Central memory CD8-positive, alpha-beta T cell (primary cell): ENCODE data around the gene AIG1.
"Not testable (repeated sequence)": the region's sequence is repeated elsewhere in the genome, so short reads cannot be mapped to it uniquely, and the experiment has no call there.

Experiments used
- ATAC-seq: fragments of 150-1000 bp; cut with Tn5 transposase; replicated peaks from 2 replicates; pipeline ENCODE4 v1.10.0; 2022; ENCODE audit warnings: mild to moderate bottlenecking, moderate FRiP score, moderate number of reproducible peaks; ENCODE audit not compliant: poor library complexity, severe bottlenecking; ENCODE audit errors: extremely low read depth
- DNase-seq, 2 donors: peaks; one replicate each; pipeline ENCODE4 v3.0.0; 2021; ENCODE audit warnings: low spot score in 2 of 2
- H3K27ac Mint-ChIP-seq: one replicate; pipeline ENCODE4 v1.8.0; 2022; ENCODE audit warnings: low read depth, mild to moderate bottlenecking, moderate library complexity, mixed read lengths
- H3K27me3 Mint-ChIP-seq: one replicate; pipeline ENCODE4 v1.8.0; 2022; ENCODE audit warnings: mixed read lengths
- H3K36me3 Mint-ChIP-seq: one replicate; pipeline ENCODE4 v1.8.0; 2022; ENCODE audit warnings: mild to moderate bottlenecking, moderate library complexity, mixed read lengths; ENCODE audit not compliant: insufficient read depth
- H3K4me1 Mint-ChIP-seq: one replicate; pipeline ENCODE4 v1.8.0; 2022; ENCODE audit warnings: mixed read lengths
- H3K4me3 Mint-ChIP-seq: one replicate; pipeline ENCODE4 v1.8.0; 2022; ENCODE audit warnings: mild to moderate bottlenecking, moderate library complexity, mixed read lengths
- H3K9me3 Mint-ChIP-seq: one replicate; pipeline ENCODE4 v1.8.0; 2022; ENCODE audit warnings: mixed read lengths

Gene AIG1

GRCh38 chr6:143225929-143226328 is 165.2 kb downstream of the AIG1 start:
- no peaks in the 10 kb centered on the region for H3K9me3 Mint-ChIP-seq
- no peak for ATAC-seq
- H3K27ac Mint-ChIP-seq, result no peak overlapping the region
- H3K27me3 Mint-ChIP-seq, result no peaks in the 10 kb centered on the region
- H3K36me3 Mint-ChIP-seq, result no peaks in the 10 kb centered on the region
- no peaks in the 10 kb centered on the region for H3K4me1 Mint-ChIP-seq
- H3K4me3 Mint-ChIP-seq, result no peak overlapping the region
- DNase-seq, result no peak

- Mint-ChIP-seq H3K9me3 (no peaks in the 10 kb centered on the region), H3K27ac (no peak overlapping the region), H3K4me3 (no peak overlapping the region), H3K4me1 (no peaks in the 10 kb centered on the region), H3K27me3 (no peaks in the 10 kb centered on the region), H3K36me3 (peaks cover under 1% of the 10 kb centered on the region)
- DNase-seq, result no peak
- ATAC-seq, result no peak
These were observed 167.0 kb downstream of the AIG1 start for GRCh38 chr6:143227675-143228074.

- Mint-ChIP-seq H3K27me3 (no peaks in the 10 kb centered on the region), H3K4me1 (no peaks in the 10 kb centered on the region), H3K36me3 (peaks cover 2% of the 10 kb centered on the region), H3K9me3 (no peaks in the 10 kb centered on the region), H3K27ac (no peak overlapping the region), H3K4me3 (no peak overlapping the region)
- DNase-seq, result no peak
- no peak for ATAC-seq
These were observed 168.7 kb downstream of the AIG1 start for GRCh38 chr6:143229400-143229799.

DNA sequence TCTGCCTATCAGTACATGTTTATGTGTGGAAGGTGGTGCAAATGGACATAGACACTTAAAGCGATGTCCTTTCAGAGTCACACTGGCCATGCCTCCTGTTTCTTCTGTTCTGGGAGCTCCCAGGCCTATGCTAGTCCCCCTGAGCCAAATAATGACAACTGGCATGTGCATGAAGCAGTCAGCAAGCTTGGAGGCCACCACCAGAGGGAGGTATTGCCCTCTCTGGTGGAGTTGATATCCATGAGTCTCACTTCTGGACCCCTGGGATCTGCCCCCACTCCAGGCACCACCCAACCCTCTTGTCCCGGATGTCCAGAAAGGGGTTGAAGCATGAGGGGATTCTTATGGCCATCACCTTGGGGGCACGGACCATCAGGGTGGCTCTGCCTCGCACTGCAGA is 172.2 kb downstream of the AIG1 start:
- Mint-ChIP-seq H3K9me3 (no peaks in the 10 kb centered on the region), H3K27ac (no peak overlapping the region), H3K27me3 (no peaks in the 10 kb centered on the region), H3K4me1 (no peaks in the 10 kb centered on the region), H3K36me3 (peaks cover 2% of the 10 kb centered on the region), H3K4me3 (no peak overlapping the region)
- DNase-seq, result no peak
- ATAC-seq, result no peak

- no peaks in the 10 kb centered on the region for H3K4me1 Mint-ChIP-seq
- H3K27ac Mint-ChIP-seq, result peak overlapping the region; percentile 45
- no peaks in the 10 kb centered on the region for H3K27me3 Mint-ChIP-seq
- ATAC-seq (no peak), DNase-seq (no peak)
- no peaks in the 10 kb centered on the region for H3K9me3 Mint-ChIP-seq
- peaks cover 2% of the 10 kb centered on the region for H3K36me3 Mint-ChIP-seq
- H3K4me3 Mint-ChIP-seq, result no peak overlapping the region
These were observed 173.0 kb downstream of the AIG1 start for GRCh38 chr6:143233554-143234285.

DNA sequence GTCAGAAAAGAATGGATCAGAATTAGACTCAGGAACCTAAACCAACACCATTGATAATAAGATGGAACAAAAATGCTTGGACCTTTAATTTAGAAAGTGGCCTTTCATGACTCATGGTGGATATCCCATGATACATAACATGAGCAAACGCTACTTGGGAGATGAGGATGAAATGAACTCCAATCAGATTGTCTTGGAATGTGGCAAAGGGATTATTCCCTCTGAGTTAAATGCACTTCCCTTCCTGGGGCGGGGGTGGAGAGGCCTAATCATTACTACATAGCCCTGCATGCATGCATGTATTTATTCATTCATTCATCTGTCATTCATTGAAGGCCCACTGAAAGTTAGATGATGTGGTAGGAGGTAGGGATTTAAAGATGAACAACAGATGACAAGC is 174.0 kb downstream of the AIG1 start:
- no peak overlapping the region for H3K27ac Mint-ChIP-seq
- DNase-seq, result no peak

GRCh38 chr6:143236151-143236798 is 175.6 kb downstream of the AIG1 start:
- no peaks in the 10 kb centered on the region for H3K4me1 Mint-ChIP-seq

More for the DNA sequence above, 174.0 kb downstream of the AIG1 start:
- no peaks in the 10 kb centered on the region for H3K9me3 Mint-ChIP-seq
- H3K4me3 Mint-ChIP-seq, result no peak overlapping the region
- H3K36me3 Mint-ChIP-seq, result peaks cover 2% of the 10 kb centered on the region
- H3K27me3 Mint-ChIP-seq, result no peaks in the 10 kb centered on the region
- no peak for ATAC-seq
- H3K4me1 Mint-ChIP-seq, result no peaks in the 10 kb centered on the region

GRCh38 chr6:143238306-143238705 is 177.6 kb downstream of the AIG1 start:
- no peaks in the 10 kb centered on the region for H3K27me3 Mint-ChIP-seq
- DNase-seq (no peak), ATAC-seq (no peak)
- H3K36me3 Mint-ChIP-seq, result no peaks in the 10 kb centered on the region
- no peaks in the 10 kb centered on the region for H3K9me3 Mint-ChIP-seq
- H3K4me3 Mint-ChIP-seq, result no peak overlapping the region
- H3K4me1 Mint-ChIP-seq, result no peaks in the 10 kb centered on the region
- no peak overlapping the region for H3K27ac Mint-ChIP-seq

More at GRCh38 chr6:143236151-143236798, 175.6 kb downstream of the AIG1 start:
- no peak overlapping the region for H3K27ac Mint-ChIP-seq
- no peaks in the 10 kb centered on the region for H3K27me3 Mint-ChIP-seq
- H3K9me3 Mint-ChIP-seq, result no peaks in the 10 kb centered on the region
- no peak overlapping the region for H3K4me3 Mint-ChIP-seq
- DNase-seq (no peak), ATAC-seq (no peak)
- peaks cover 2% of the 10 kb centered on the region for H3K36me3 Mint-ChIP-seq

- H3K27me3 Mint-ChIP-seq, result no peaks in the 10 kb centered on the region
- no peak overlapping the region for H3K4me3 Mint-ChIP-seq
- H3K4me1 Mint-ChIP-seq, result no peaks in the 10 kb centered on the region
- no peaks in the 10 kb centered on the region for H3K36me3 Mint-ChIP-seq
- DNase-seq (no peak), ATAC-seq (no peak)
- no peaks in the 10 kb centered on the region for H3K9me3 Mint-ChIP-seq
- H3K27ac Mint-ChIP-seq, result no peak overlapping the region
These were observed 180.4 kb downstream of the AIG1 start for GRCh38 chr6:143241111-143241510.

GRCh38 chr6:143241911-143242310 is 181.2 kb downstream of the AIG1 start:
- ATAC-seq, result no peak
- H3K9me3 Mint-ChIP-seq, result no peaks in the 10 kb centered on the region
- no peaks in the 10 kb centered on the region for H3K4me1 Mint-ChIP-seq
- DNase-seq, result no peak
- no peak overlapping the region for H3K27ac Mint-ChIP-seq
- H3K27me3 Mint-ChIP-seq, result no peaks in the 10 kb centered on the region
- H3K4me3 Mint-ChIP-seq, result no peak overlapping the region
- no peaks in the 10 kb centered on the region for H3K36me3 Mint-ChIP-seq

- H3K4me1 Mint-ChIP-seq, result no peaks in the 10 kb centered on the region
- H3K27me3 Mint-ChIP-seq, result no peaks in the 10 kb centered on the region
- DNase-seq, result no peak
- H3K36me3 Mint-ChIP-seq, result no peaks in the 10 kb centered on the region
- no peak overlapping the region for H3K27ac Mint-ChIP-seq
- no peaks in the 10 kb centered on the region for H3K9me3 Mint-ChIP-seq
- no peak overlapping the region for H3K4me3 Mint-ChIP-seq
- ATAC-seq, result no peak
These were observed 183.1 kb downstream of the AIG1 start for GRCh38 chr6:143243786-143244185.

GRCh38 chr6:143245656-143246055 is 185.0 kb downstream of the AIG1 start:
- no peaks in the 10 kb centered on the region for H3K9me3 Mint-ChIP-seq
- DNase-seq (no peak), ATAC-seq (no peak)
- no peak overlapping the region for H3K4me3 Mint-ChIP-seq
- no peaks in the 10 kb centered on the region for H3K4me1 Mint-ChIP-seq
- no peak overlapping the region for H3K27ac Mint-ChIP-seq
- no peaks in the 10 kb centered on the region for H3K27me3 Mint-ChIP-seq
- no peaks in the 10 kb centered on the region for H3K36me3 Mint-ChIP-seq

DNA sequence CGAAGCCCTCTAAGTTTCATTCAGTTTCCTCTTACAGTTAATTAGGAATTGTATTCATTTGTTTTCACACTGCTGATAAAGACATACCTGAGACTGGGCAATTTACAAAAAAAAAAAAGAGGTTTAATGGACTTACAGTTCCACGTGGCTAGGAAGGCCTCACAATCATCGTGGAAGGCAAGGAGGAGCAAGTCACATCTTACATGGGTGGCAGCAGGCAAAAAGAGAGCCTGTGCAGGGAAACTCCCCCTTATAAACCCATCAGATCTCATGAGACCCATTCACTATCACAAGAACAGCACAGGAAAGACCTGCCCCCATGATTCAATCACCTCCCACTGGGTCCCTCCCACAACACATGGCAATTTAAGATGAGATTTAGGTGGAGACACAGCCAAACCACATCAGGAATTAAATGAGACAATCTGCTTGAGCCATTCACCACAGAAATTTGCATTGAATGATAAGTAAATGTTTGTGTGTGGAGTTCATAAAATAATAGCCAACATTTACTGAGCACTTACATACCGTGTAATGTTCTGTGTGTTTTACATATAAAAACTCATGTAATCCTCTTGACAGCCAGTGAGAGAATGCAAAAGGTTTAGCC is 185.6 kb downstream of the AIG1 start:
- ATAC-seq, H3K27ac Mint-ChIP-seq, DNase-seq, H3K9me3 Mint-ChIP-seq, H3K4me3 Mint-ChIP-seq, H3K4me1 Mint-ChIP-seq, H3K36me3 Mint-ChIP-seq, H3K27me3 Mint-ChIP-seq: not testable (repeated sequence)
